Stimulated activated naive CD8-positive, alpha-beta T cell treated with anti-CD3 and anti-CD28 coated beads, Interleukin-15, amount 100 ng/mL, for 72 hours (primary cell): Measurements from ENCODE around the gene CDKAL1.

Source experiments
- ATAC-seq: fragments of 150-1000 bp; cut with Tn5 transposase; 2 replicates; pipeline ENCODE4 v1.10.0; 2021; ENCODE audit warnings: mild to moderate bottlenecking, moderate library complexity
- DNase-seq, 2 donors: peaks; one replicate each; pipeline ENCODE4 v3.0.0; 2021 to 2022
- H3K27ac Mint-ChIP-seq, 2 donors: one replicate each; pipeline ENCODE4 v1.8.0; 2022; ENCODE audit warnings: mild to moderate bottlenecking in 2 of 2, mixed read lengths in 2 of 2, moderate library complexity in 2 of 2
- H3K27me3 Mint-ChIP-seq: one replicate; pipeline ENCODE4 v1.8.0; 2022; ENCODE audit warnings: mixed read lengths
- H3K4me1 Mint-ChIP-seq: one replicate; pipeline ENCODE4 v1.8.0; 2022; ENCODE audit warnings: mild to moderate bottlenecking, mixed read lengths
- H3K4me3 Mint-ChIP-seq, 2 donors: one replicate each; pipeline ENCODE4 v1.8.0; 2022; ENCODE audit warnings: mild to moderate bottlenecking in 2 of 2, mixed read lengths in 2 of 2, moderate library complexity in 1 of 2
- H3K9me3 Mint-ChIP-seq, 2 donors: one replicate each; pipeline ENCODE4 v1.8.0; 2022; ENCODE audit warnings: mixed read lengths in 2 of 2

CDKAL1 gene

GRCh38 chr6:20660534-20660933 lies 126.3 kb downstream of the CDKAL1 start:
- ATAC-seq (no peak), DNase-seq (no peak)
- Mint-ChIP-seq H3K27ac (no peak overlapping the region), H3K27me3 (no peaks in the 10 kb centered on the region), H3K4me3 (no peak overlapping the region), H3K9me3 (no peaks in the 10 kb centered on the region), H3K4me1 (peaks cover 15% of the 10 kb centered on the region)

- peaks cover 15% of the 10 kb centered on the region for H3K4me1 Mint-ChIP-seq
- H3K27ac Mint-ChIP-seq: no peak overlapping the region
- no peaks in the 10 kb centered on the region for H3K9me3 Mint-ChIP-seq
- DNase-seq: no peak
- H3K27me3 Mint-ChIP-seq: no peaks in the 10 kb centered on the region
- ATAC-seq: no peak
- no peak overlapping the region for H3K4me3 Mint-ChIP-seq
These were observed 127.5 kb downstream of the CDKAL1 start for GRCh38 chr6:20661721-20662120.

GRCh38 chr6:20664250-20664649 lies 130.0 kb downstream of the CDKAL1 start:
- no peaks in the 10 kb centered on the region for H3K9me3 Mint-ChIP-seq
- ATAC-seq: no peak
- H3K4me3 Mint-ChIP-seq: no peak overlapping the region
- peaks cover 11% of the 10 kb centered on the region for H3K4me1 Mint-ChIP-seq
- DNase-seq: no peak
- H3K27me3 Mint-ChIP-seq: no peaks in the 10 kb centered on the region
- H3K27ac Mint-ChIP-seq: no peak overlapping the region

- Mint-ChIP-seq H3K27ac (no peak overlapping the region), H3K4me3 (no peak overlapping the region), H3K27me3 (no peaks in the 10 kb centered on the region), H3K9me3 (no peaks in the 10 kb centered on the region), H3K4me1 (peaks cover 19% of the 10 kb centered on the region)
- DNase-seq (no peak), ATAC-seq (no peak)
These were observed 131.0 kb downstream of the CDKAL1 start for GRCh38 chr6:20665290-20665689.

- DNase-seq (no peak), ATAC-seq (peak; percentile 42)
- H3K4me3 Mint-ChIP-seq: no peak overlapping the region
- peaks cover 20% of the 10 kb centered on the region for H3K4me1 Mint-ChIP-seq
- H3K27ac Mint-ChIP-seq: no peak overlapping the region
- no peaks in the 10 kb centered on the region for H3K9me3 Mint-ChIP-seq
- H3K27me3 Mint-ChIP-seq: no peaks in the 10 kb centered on the region
These were observed 135.5 kb downstream of the CDKAL1 start for GRCh38 chr6:20669571-20670314.

- no peak overlapping the region for H3K4me3 Mint-ChIP-seq
- ATAC-seq: no peak
- no peak overlapping the region for H3K27ac Mint-ChIP-seq
- DNase-seq: no peak
- peaks cover 20% of the 10 kb centered on the region for H3K4me1 Mint-ChIP-seq
- no peaks in the 10 kb centered on the region for H3K27me3 Mint-ChIP-seq
- no peaks in the 10 kb centered on the region for H3K9me3 Mint-ChIP-seq
These were observed 136.5 kb downstream of the CDKAL1 start for GRCh38 chr6:20670750-20671149.

GRCh38 chr6:20672038-20672437 lies 137.8 kb downstream of the CDKAL1 start:
- no peaks in the 10 kb centered on the region for H3K27me3 Mint-ChIP-seq
- no peaks in the 10 kb centered on the region for H3K9me3 Mint-ChIP-seq
- no peak for DNase-seq
- H3K4me1 Mint-ChIP-seq: peaks cover 20% of the 10 kb centered on the region
- no peak overlapping the region for H3K4me3 Mint-ChIP-seq
- ATAC-seq: no peak
- no peak overlapping the region for H3K27ac Mint-ChIP-seq

GRCh38 chr6:20673458-20673857 lies 139.2 kb downstream of the CDKAL1 start:
- H3K4me3 Mint-ChIP-seq: no peak overlapping the region
- DNase-seq (no peak), ATAC-seq (no peak)
- peaks cover 28% of the 10 kb centered on the region for H3K4me1 Mint-ChIP-seq
- H3K27me3 Mint-ChIP-seq: no peaks in the 10 kb centered on the region
- no peaks in the 10 kb centered on the region for H3K9me3 Mint-ChIP-seq
- no peak overlapping the region for H3K27ac Mint-ChIP-seq

- Mint-ChIP-seq H3K4me1 (peaks cover 30% of the 10 kb centered on the region), H3K27me3 (no peaks in the 10 kb centered on the region), H3K27ac (no peak overlapping the region), H3K4me3 (no peak overlapping the region), H3K9me3 (no peaks in the 10 kb centered on the region)
- no peak for ATAC-seq
- no peak for DNase-seq
These were observed 140.4 kb downstream of the CDKAL1 start for GRCh38 chr6:20674664-20675063.

GRCh38 chr6:20678831-20679352 lies 144.6 kb downstream of the CDKAL1 start:
- no peak for DNase-seq
- Mint-ChIP-seq H3K4me3 (no peak overlapping the region), H3K4me1 (peaks cover 29% of the 10 kb centered on the region), H3K9me3 (no peaks in the 10 kb centered on the region), H3K27ac (no peak overlapping the region), H3K27me3 (no peaks in the 10 kb centered on the region)
- no peak for ATAC-seq

GRCh38 chr6:20680697-20681165 lies 146.5 kb downstream of the CDKAL1 start:
- H3K4me3 Mint-ChIP-seq: peak overlapping the region; percentile 21 to 58
- DNase-seq: no peak
- H3K27me3 Mint-ChIP-seq: no peaks in the 10 kb centered on the region
- peaks cover 0 to 6% of the 10 kb centered on the region in 2 donors for H3K9me3 Mint-ChIP-seq
- peak; percentile 88 for ATAC-seq
- peak overlapping the region in 1 of 2 donors; percentile 31 for H3K27ac Mint-ChIP-seq
- H3K4me1 Mint-ChIP-seq: peaks cover 29% of the 10 kb centered on the region

GRCh38 chr6:20681243-20681684 lies 147.0 kb downstream of the CDKAL1 start:
- Mint-ChIP-seq H3K4me3 (peak overlapping the region; percentile 21 to 58), H3K27me3 (no peaks in the 10 kb centered on the region), H3K9me3 (peaks cover 0 to 6% of the 10 kb centered on the region in 2 donors), H3K27ac (no peak overlapping the region), H3K4me1 (peaks cover 29% of the 10 kb centered on the region)
- no peak for DNase-seq
- ATAC-seq: peak; percentile 90

- no peak overlapping the region for H3K27ac Mint-ChIP-seq
- peaks cover 0 to 6% of the 10 kb centered on the region in 2 donors for H3K9me3 Mint-ChIP-seq
- DNase-seq: no peak
- H3K4me3 Mint-ChIP-seq: no peak overlapping the region
- no peaks in the 10 kb centered on the region for H3K27me3 Mint-ChIP-seq
- peaks cover 38% of the 10 kb centered on the region for H3K4me1 Mint-ChIP-seq
- no peak for ATAC-seq
These were observed 150.2 kb downstream of the CDKAL1 start for GRCh38 chr6:20684474-20684873.

- no peak overlapping the region for H3K4me3 Mint-ChIP-seq
- DNase-seq (no peak), ATAC-seq (no peak)
- peaks cover 0 to 6% of the 10 kb centered on the region in 2 donors for H3K9me3 Mint-ChIP-seq
- peaks cover 35% of the 10 kb centered on the region for H3K4me1 Mint-ChIP-seq
- H3K27me3 Mint-ChIP-seq: no peaks in the 10 kb centered on the region
- H3K27ac Mint-ChIP-seq: no peak overlapping the region
These were observed 151.9 kb downstream of the CDKAL1 start for GRCh38 chr6:20686142-20686541.

- H3K27me3 Mint-ChIP-seq: no peaks in the 10 kb centered on the region
- ATAC-seq: no peak
- peak overlapping the region in 1 of 2 donors; percentile 48 for H3K27ac Mint-ChIP-seq
- peaks cover 0 to 6% of the 10 kb centered on the region in 2 donors for H3K9me3 Mint-ChIP-seq
- peaks cover 39% of the 10 kb centered on the region for H3K4me1 Mint-ChIP-seq
- no peak for DNase-seq
- H3K4me3 Mint-ChIP-seq: no peak overlapping the region
These were observed 153.2 kb downstream of the CDKAL1 start for GRCh38 chr6:20687494-20687893.

GRCh38 chr6:20688710-20689500 lies 154.6 kb downstream of the CDKAL1 start:
- Mint-ChIP-seq H3K4me3 (peak overlapping the region; percentile 34 to 52), H3K9me3 (peaks cover 0 to 6% of the 10 kb centered on the region in 2 donors), H3K27ac (peak overlapping the region in 1 of 2 donors; percentile 35), H3K27me3 (no peaks in the 10 kb centered on the region), H3K4me1 (peaks cover 52% of the 10 kb centered on the region)
- DNase-seq (no peak), ATAC-seq (peak; percentile 95)
